ENCODE measurements around the gene SNU13.
"Not testable (repeated sequence)": the region's sequence is repeated elsewhere in the genome, so short reads cannot be mapped to it uniquely, and the experiment has no call there.

The SNU13 gene

DNA sequence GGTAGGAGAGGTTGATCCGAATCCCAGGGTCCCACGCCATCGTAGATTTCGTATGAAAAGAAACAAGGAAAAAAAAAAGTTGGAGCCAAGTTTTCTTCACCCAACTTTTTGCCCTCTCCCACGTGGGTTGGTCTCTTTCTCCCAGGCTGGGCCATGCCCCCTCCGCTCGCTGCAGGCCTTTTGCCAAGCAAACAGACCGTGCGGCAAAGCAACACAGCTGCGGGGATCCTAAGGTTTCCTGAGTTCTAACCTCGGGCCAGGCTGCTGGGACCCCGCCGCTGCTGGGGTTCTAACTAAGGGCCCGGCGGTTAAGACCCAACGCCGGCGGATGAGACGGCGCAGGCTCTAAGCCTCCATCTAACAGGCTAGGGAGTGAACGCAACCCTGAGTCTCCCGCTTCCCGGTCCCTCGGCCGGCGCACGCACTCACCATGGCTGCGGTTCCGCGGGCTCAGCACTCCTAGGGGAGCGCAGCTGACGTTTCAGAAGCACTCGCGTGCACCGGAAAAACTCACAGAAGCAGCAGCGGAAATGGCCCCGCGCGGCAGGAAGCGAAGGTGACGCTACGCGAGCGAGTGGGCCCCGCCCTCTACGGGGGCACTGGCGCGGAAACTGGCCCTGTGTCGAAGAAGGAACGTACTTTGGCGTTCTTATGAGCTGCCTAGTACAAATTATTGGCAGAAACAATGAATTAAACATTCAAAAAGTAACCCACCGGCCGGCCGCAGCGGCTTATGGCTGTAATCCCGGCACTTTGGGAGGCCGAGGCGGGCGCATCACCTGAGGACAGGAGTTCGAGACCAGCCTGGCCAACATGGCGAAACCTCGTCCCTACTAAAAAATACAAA lies at the start of gene SNU13:
SNU13 (minus strand) TSS at position 503 of the 847 bp plus-strand sequence; CDS start at position 432, 71 bp downstream.
- peak; percentile 92 for DNase-seq

DNA sequence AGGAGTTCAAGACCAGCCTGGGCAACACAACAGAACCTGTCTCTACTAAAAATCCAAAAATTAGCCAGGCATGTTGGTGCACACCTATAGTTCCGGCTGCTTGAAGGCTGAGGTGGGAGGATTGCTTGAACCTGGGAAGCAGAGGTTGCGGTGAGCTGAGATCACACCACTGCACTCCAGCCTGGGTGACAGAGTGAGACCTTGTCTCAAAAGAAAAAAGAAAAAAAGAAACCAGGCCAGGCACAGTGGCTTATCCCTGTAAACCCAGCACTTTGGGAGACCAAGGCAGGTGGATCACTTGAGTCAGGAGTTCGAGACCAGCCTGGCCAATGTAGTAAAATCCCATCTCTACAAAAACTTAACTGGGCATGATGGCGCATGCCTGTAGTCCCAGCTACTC lies 44.6 kb upstream of the SNU13 start:
- not testable (repeated sequence) for DNase-seq

DNA sequence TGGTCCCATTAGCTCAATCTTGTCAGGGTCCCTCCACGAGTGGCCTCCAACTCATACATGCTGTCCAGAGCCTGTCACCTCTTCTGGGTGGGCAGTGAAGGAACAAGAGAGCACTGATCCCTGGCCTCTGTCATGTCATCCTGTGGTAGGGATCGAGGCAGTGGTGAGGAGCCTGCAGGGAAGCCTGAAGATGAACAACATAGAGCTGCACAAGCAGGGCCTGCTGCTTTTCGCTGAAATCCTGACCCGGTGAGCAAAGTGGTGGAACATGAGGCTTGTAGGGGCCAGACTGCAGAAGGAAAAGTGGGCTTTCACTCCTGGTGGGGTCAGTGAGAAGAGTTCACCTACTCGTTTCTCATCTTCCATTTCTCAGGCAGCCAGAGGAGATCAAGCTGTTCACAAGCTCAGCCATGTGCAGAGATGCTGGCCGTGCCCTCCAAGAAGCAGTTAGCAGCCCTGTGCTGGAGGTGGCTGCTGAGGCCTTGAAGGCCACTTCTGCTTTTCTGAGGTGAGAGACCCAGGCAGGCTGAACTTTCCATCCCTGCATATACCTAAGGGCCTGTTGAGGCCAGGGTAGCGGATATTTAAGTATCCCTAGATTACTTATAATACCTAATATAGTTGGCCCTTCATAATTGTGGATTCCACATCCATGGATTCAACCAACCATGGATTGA lies 43.6 kb upstream of the SNU13 start:
- no peak for DNase-seq

DNA sequence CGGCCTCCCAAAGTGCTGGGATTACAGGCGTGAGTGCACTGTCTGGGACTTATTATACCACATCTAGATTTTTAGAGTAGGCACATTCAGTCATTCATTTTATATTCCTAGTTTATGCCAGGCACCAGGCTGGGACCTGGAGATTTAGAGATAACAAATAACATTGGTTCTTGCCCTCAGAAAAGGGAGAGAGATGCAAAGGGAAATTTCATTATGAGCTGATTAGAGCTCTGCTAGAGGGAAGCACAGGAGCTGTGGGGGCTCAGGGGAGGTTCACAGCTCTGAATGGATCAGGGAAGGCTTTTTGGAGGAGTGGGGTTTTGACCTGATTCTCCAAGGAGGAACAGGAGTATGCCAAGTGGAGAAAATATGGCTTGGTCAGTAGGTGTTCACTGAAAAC lies 42.9 kb upstream of the SNU13 start:
- DNase-seq = no peak

DNA sequence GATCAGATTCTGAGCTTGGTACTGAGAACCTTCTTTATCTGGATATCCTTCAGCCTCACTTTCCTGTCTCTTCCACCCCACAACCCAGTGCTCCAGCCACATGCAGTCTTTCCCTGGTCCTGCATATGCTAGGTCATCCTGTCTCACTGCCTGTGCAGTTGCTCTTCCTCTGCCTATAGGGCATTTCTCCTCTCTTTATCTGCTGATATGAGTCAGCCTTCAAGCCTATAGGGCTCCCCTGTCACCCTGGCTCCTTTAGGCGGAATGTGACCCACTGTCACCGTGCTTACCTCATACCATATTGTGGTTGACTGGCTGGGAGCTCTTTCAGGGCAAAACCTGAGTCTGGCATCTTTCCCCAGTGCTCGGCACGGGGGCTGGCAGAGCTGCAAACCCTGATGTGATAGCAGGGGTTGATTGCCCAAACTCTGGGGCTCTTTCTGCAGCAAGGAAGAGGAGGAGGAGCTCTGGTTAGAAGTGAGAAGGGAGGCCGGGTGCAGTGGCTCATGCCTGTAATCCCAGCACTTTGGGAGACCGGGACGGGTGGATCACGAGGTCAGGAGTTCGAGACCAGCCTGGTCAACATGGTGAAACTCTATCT lies 36.9 kb upstream of the SNU13 start:
- no peak for DNase-seq

DNA sequence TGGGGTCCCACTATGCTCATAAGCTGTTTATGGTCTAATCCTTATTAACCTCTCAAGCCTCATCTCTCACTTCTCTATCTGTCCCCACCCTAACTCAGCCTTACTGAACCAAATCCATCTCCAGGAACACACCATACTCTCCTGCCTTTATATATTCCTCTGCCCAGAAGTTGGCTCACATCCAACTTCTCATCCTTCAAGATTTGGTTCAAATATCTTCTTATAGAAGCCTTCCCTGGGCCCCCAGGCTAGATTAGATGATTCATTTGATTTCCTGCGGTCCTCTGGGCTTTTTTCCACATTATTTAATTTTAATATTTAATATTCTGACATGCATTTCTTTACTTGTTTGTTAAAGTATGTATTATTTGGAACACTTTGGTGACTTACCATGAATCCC lies 33.8 kb upstream of the SNU13 start:
- DNase-seq = no peak

DNA sequence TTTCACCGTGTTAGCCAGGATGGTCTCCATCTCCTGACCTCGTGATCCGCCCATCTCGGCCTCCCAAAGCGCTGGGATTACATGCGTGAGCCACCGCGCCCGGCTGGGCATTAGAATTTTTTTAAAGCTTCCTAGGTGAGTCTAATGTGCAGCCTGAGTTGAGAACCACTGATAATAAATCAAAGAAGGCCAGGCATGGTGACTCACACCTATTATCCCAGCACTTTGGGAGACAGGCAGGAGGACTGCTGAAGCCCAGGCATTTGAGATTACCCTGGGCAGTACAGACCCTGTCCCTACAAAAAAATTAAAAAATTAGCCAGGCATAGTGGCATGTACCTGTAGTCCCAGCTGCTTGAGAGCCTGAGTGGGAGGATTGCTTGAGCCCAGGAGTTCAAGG lies 24.3 kb upstream of the SNU13 start:
- DNase-seq = no peak

DNA sequence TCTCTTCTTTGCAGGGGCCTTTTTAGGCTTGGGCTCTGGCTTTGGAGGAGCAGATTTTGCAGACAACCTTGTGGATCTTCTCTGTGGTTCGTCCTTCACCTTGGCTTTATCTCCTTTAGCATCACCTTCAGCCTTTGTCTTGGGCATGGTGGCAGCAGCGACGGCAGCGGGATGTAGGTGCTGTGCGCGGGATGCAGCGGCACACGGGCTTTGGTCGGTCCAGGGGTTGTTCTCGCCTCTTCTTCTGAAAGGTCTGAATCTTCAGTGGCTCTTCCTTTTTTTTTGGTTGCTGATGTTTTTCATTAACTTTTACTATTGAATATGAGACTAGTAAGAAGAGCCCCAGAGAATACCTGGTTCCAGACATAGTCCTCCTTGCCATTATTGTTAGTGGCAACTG lies 20.7 kb upstream of the SNU13 start:
- DNase-seq = no peak

DNA sequence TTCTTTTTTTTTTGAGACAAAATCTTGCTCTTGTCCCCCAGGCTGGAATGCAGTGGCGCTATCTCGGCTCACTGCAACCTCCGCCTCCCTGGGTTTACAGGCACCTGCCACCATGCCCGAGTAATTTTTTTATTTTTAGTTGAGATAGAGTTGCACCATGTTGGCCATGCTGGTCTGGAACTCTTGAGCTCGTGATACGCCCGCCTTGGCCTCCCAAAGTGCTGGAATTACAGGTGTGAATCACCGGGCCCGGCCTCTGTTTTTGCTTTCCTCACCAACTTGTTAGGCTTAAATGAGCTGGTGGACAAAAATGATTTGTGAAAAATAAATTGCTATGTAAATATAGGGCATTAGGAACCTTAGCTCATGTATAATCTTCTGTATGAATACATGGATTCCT lies 14.1 kb upstream of the SNU13 start:
- no peak for DNase-seq

DNA sequence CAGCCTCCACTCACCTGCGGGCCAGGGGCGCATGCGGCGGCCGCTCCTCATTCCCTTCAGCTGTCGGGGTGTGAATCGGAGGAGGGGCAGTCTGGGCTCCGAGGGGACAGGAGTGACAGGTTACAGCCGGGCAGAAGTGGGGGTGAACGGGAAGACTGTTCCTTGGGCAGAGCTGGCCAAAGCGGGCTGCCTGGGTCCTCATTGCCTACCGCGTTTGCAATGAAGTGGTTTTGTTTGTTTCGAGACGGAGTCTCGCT lies 11.4 kb upstream of the SNU13 start:
- DNase-seq = no peak

DNA sequence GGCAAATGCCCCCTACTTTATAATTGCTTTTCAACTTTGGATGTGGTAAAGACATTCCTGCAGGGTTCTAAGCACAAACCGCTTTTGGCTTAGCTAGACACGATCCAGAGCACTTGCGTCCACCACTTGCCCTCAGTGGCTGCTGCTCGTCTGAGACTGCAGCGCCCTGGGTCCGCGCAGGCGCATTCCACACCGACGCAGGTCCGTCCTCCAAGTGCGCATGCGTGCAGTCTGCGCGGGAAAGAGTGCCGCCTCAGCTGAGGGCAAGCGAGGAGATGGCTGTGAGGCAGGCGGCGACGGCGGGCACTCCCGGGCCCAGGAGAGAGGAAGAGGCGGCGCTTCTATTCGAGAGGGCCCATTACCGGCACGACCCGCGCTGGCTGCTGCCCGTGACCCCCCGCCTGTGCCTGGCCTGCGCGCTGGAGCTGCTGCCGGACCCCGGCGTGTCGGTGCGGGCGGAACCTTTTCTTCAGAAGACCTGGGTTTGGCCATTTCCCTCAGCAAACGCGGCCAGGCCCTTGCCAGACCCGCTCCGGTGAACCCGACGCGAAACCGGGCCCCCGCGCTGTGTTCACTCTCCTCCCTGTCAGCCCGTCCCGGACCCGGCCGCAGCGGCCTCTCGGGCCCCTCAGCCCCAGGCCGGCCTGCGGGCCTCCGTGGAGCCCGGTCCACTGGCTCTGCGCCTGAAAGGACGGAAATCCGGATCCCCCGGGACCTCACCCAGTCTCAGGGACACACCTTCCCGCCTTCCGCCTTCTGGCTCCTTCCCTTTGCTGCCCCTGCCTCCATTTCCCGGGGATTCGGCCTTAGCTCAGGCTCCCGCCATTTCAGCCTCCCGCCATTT lies 10.8 kb upstream of the SNU13 start, which contains the start of gene MEI1:
MEI1 (plus strand) TSS at position 240 of the 844 bp plus-strand sequence; CDS start at position 276, 36 bp downstream.
- peak; percentile 93 for DNase-seq

DNA sequence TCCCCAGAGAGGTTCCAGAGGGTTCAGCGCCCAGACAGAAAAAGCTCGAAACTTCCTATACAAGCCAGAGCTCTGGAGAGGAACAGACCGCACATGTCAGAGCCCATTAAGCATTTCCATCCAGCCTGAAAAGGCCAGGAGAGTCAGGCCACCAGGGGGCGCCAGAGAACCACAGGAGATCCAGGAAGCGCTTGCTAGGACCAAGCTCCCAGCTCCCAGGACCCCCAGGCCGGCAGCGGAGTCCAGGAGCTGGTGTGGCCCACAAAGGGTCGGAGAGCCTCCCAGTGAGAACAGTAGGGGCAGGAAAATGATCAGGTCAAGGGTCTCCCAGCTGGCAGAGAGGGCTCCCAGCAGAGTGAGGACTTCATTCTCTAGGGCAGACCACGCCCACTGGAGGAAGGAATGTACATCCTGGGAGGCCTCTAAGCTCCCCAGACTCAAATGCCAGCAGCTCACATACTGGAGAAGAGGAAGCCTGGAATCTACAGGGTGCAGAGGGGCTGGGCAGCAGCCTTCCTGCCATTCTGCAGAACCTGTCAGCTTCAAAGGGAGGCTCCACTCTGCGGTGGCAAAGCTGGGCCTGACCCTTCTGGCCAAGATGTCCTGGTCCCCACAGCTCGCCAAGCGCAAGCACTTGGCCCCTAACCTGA lies 8.6 kb upstream of the SNU13 start:
- peak; percentile 88 for DNase-seq

DNA sequence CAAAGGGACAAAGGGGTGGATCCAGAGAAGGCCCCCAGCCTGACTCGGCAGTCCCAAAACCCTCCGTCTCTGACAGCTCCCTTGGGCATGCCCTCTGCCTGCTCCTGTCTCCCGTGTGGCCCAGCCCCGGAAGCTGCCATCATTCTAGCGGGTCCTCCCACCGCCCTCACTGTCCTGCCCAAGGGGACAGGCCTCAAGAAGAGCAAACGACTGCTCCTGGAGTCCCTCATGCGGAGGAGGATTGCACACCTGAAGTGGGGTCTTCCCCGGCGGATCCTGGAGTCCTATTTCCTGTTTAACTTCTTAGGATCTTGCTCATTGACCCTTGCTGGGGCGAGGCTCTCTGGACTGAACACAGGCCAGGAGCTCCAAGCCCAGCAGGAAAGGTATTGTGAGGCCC lies 8.0 kb upstream of the SNU13 start:
- no peak for DNase-seq

DNA sequence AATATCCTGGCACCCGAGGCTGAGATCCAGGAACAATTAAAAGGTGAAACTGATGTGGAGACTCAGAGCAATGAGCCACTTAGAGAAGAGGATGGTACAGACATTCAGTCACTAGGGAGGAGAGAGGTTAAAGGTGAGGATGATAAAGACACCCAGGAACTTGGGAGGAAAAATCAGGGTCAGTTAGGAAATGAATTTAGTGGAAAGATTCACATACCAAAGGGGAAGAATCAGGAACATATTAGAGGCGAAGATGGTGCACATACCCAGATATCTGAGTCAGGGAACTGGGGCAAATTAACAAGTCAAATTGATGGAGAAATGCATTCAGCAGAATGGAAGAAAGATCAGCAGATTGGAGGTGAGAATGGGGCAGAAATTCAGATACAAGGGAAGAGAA lies 6.5 kb upstream of the SNU13 start:
- no peak for DNase-seq

DNA sequence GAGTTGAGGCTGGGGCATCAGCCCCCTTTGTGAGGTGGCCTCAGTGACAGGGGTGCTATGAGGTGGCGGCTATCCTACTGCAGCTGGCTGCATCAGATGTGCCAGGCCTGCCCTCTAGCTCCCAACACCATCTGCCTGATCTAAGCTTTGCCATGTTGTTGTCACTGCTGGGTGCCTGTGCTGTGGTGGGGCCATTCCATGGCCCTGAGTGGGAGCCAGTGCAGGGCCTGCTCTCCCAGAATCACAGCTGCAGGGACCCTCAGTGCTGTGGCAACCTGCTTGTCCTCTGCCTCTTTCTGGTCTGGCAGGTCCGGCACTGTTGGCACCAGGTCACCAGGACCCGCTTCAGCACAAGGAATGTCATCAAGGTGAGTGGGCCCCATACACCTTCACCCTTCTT lies 1.8 kb upstream of the SNU13 start:
- DNase-seq = no peak

DNA sequence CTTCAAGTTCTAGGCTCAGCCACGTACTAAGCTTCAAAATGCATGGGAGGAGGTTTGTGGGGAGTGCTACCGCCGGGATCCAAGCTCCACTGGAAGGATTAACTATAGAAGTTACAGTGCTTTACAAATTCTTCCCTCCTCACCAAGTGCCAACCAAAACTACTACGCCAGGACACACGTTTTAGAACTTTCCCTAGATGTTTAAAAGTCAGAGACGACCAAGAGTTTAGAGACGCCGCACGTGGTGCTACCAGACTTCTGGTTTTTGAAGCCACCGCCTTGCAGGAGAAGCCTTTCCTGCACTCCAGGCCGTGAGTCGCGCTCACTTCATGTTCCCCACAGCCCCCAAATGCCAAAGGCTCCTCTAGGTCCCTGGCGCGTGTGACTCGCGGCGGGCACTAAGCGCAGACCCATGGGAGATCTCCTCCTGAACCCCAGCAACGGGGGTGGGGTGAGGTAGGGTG lies 734 bp downstream of the SNU13 start:
- peak; percentile 15 for DNase-seq

DNA sequence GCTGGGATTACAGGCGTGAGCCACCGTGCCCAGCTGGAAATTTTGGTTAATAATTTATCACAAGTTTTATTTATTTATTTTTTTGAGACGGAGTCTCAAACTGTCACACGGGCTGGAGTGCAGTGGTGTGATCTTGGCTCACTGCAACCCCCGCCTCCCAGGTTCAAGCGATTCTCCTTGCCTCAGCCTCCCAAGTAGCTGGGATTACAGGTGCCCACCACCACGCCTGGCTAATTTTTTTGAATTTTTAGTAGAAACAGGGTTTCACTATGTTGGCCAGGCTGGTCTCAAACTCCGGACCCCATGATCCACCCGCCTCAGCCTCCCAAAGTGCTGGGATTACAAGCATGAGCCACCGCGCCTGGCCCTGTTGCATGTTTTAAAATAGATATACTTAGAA lies 1.8 kb downstream of the SNU13 start:
- DNase-seq = not testable (repeated sequence)

DNA sequence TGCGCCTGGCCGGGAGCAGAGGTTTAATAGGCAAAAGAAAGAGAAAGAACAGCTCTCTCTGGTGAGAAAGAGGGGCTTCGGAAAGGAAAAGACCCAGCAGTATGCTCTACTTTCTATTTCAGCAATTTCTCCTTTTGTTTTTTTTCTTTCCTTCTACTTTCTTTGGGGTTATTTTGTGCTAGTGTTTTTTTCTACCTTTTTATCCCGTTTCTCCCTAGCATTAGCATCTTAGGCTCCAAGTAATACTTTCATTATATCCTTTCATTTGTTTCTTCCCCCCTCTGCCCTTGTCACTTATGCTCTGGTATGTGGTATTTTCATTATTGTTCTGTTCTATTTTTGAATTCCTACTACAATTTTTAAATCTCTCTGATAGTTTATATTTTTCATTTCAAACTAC lies 4.5 kb downstream of the SNU13 start:
- DNase-seq = no peak

DNA sequence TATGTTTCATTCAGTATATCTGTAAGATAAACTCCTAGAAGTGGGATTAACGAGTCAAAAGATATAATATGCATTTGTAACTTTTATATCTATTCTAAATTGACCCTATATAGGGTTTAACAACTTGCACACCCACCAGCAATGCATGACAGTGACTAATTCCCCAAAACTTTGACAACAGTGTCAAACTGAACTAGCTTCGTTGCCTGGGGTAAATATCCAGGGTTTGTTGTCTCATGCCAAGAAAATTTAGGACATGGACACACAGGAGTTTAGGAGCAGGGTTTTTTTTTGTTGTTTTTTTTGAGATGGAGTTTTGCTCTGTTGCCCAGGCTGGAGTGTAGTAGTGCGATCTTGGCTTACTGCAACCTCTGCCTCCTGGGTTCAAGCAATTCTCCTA lies 5.1 kb downstream of the SNU13 start:
- DNase-seq = no peak

DNA sequence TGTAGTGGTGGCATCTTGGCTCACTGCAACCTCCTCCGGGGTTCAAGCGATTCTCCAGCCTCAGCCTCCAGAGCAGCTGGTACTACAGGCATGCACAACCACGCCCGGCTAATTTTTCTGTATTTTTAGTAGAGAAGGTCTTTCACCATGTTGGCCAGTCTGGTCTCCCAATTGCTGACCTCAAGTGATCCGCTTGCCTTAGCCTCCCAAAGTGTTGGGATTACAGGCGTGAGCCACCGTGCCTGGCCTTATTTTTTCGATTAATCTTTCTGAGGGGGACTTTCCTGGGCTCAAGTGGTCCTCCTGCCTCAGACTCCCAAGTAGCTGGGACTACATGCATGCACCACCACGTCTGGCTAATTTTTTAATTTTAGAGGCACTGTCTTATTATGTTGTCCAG lies 5.6 kb downstream of the SNU13 start:
- DNase-seq = no peak

DNA sequence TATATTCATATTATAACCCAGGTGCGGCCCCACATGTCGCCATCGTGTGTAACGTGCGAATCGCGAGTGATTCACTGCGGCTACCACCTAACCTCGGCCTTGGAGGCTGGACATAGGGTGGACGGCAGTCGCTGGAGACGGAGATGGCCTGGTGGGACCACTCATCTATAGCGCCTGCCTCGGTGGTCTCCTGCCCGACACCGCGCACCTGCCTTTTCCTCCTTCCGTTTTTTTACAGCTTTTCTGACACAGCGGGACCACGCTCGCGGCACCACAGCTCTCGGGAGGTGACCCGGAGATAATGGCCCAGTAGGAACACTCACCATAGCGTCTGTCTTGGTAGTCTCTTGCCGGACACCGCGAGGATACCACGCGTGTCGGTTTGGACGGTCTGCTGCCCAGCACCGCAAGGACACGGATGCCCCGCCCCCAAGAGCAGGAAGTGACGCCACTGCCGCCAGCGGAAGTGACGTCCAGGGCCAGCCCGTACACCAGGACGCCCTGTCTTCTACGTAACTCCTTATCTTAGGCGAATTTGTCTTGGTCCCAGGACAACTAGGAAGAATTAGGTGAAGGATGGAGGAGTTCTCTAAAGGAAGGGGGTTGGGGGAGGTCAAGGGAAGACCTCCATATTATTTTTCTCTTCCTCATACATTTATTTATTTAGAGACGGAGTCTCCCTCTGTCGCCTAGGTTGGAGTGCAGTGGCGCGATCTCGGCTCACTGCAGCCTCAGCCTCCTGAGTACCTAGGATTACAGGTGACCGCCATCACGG lies 6.4 kb downstream of the SNU13 start:
- DNase-seq = peak; percentile 88

DNA sequence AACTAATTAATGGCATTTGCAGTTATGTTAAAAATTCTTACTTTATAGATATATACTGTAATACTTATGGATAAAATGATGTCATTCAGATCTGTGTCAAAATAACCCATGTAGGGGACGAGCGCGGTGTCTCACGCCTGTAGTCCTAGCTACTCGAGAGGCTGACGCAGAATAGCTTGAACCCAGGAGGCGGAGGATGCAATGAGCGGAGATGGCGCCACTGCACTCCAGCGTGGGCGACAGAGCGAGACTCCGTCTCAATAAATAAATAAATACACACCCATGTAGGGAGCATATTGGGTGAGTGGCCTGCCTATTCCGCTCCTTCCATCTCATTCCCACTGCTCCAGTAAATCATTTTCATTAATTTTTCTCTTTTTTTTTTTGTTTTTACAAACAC lies 7.1 kb downstream of the SNU13 start:
- peak; percentile 31 for DNase-seq
